T1000 (cell line): ENCODE measurements around the gene PCTP.

Source experiments
- DNase-seq: peaks from one replicate; lab custom pipeline; 2025; ENCODE audit warnings: mixed read lengths; lab: John Stamatoyannopoulos, UW

Gene PCTP

DNA sequence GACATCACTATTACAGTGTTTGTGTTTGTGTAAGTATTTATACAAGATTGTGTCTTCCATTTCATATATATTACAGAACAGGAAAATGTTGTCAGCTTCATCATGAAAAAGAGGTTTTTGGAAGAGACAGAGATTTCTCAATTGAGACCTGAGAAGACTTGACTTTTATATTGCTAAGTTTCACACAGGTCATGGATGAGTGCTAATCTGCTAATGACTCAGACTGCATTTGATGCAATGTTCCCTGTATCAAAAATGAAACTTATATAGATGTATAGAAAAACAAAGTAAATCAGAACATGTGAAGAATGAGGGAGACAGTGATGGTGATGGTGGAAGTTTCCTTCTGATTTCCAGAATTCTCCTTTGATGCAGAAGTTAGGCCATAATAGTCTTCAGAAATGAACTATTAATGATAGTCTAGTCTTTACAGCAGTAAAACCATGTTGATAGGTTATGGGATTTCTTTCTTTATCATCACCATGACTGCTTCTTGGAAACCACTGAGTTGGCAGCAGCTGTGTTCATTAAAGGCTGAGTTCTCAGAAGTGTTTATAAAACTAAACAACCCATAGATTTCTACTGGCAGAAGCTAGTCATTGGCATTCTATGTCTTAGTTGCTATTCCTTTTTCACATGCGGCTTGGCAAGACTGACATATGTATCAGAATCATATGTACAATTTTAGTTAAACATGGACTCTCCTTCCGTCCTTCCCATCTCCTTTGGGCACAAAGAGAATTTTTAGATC lies 56.1 kb downstream of the PCTP start:
- no peak for DNase-seq

DNA sequence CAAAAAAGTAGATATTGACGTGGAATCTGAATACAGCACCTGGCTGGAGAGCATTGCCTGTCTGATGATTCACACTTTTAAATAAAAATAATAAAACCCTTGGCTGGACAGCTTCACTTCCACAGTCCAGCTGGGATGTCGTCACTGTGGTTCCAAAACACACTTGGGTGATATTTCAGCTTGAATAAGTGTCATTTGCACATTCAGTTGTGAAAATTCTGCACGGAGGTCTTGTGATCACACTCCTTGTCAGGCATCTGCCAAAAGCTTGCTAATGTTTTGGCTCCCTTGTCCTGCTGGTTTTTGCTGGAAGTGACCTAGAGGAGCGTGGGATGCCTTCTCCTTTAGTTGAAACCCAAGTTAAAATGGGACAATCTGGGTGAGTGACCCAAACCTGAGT lies 60.7 kb downstream of the PCTP start:
- no peak for DNase-seq

DNA sequence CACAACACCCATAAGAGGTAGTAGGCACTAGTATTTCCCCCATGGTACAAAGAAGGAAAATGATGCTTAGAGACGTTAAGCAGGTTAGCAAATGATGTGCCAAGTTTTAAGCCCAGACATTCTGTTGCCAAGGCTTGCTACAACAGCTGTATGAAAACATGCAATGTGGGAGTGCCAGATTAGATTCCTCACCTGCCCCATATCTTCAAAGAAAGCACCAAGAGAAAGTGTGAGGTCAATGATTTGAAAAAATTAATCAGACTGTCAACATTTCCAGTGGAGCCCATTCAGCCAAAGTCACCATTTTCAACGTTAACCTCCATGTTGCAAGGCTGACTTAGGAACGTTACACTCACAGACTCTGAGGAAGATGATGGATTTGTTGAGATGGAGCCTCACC lies 61.5 kb downstream of the PCTP start:
- no peak for DNase-seq

DNA sequence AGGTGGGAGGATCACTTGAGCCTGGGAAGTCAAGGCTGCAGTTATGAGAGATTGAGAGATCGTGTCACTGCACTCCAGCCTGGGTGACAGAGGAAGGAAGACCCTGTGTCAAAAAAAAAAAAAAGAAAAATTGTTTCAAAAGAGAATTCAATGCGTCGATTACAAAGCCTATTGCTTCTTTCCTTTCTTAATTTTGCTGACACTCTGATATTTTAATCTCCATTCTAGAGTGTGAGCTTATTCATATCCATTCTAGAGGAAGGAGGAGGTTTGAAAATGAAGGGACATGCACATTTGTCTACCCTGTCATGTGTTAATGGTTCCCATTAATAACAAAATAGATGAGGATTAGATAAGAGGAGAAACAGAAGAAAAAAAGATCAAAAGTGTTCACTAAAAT lies 63.1 kb downstream of the PCTP start:
- DNase-seq = no peak

DNA sequence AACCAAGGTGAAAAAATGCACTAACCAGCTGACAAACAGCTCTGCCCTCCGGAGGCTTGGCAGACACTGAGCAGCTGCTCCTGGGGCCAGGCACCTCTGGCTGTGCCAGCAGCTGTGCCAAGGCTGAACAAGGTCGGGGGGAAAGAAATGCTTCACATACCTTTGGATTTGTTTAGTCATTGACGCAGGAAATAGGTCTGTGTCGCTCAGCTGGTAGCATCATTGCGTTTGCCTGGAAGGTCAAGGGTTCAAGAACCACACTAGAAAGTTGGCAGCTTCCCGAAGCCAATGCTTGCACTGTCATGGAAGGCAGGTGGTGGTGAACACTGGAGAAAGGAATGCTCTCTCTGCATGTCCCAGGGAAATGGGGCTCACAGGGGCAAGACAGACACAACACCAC lies 63.5 kb downstream of the PCTP start:
- no peak for DNase-seq

DNA sequence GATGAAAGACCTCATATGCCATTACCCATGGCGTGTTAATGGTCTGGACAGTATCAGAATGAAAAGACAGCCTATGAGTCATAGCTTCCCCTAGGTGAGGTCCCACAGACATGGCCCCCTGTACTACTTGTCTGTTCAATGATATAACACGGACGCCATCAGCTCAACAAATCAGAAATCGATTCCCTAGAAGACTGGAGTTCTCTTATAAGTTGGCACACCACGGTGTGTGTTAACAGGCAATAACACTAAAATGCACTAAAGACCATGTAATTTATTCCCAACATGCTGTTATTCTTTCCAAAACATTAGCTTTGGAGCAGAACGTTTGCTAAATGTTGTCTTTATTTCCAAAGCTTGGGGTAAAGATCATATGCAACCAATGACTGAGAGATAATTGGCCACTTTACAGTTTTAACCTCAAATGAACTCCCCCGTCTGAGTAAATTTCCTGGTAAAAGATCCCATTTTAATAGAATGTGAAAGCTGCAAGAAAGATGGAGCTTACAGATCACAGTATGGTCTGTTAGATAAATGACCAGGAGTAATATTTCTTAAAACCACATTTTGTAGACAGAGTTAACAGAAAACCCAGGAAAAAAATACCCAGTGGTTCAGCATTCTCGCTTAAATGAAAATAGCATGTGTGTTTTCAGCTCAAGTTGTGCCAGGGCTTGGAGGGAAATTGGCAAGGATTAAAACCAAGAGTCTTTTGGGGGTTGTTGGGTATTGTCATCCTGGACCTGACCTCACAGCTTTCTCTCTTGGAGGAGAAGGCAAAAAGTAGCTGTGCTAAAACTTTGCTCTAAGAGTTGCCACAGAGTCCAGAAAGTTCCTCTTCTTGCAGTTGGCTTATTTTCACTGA lies 65.9 kb downstream of the PCTP start:
- DNase-seq = no peak

DNA sequence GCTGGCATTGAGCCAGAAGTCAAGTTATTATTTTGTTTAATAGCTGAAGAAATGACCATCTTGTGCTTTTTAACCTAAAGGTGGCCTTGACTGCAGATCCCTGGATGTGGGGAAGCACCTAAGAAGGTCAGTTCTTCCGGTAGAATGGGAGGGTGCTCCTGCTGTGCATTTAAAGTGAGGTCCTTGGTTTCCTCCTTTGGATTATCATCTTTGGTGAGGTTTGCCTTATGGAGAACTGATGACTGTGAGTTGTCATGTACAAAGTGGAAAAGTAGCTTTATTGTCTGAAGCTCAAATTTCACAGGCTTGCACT lies 66.5 kb downstream of the PCTP start:
- no peak for DNase-seq

DNA sequence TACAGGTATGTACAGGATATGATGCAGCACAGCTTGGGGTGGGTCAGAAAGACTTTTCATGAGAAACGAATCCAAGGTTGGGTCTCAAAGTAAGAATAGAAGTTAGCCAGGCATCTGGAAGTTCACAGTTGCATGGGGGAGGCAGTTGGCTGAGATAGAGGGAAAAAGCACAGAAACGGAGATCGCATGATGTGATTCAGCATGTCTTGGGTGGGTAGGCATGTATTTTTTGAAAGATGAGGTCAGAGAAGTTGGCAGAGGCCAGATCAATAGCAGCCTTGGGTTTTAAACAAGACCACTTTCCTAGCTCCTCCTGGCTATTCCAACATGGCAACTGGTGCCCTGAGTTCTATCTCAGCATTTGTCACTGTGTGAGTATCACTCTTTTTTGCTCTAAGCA lies 67.2 kb downstream of the PCTP start:
- no peak for DNase-seq

DNA sequence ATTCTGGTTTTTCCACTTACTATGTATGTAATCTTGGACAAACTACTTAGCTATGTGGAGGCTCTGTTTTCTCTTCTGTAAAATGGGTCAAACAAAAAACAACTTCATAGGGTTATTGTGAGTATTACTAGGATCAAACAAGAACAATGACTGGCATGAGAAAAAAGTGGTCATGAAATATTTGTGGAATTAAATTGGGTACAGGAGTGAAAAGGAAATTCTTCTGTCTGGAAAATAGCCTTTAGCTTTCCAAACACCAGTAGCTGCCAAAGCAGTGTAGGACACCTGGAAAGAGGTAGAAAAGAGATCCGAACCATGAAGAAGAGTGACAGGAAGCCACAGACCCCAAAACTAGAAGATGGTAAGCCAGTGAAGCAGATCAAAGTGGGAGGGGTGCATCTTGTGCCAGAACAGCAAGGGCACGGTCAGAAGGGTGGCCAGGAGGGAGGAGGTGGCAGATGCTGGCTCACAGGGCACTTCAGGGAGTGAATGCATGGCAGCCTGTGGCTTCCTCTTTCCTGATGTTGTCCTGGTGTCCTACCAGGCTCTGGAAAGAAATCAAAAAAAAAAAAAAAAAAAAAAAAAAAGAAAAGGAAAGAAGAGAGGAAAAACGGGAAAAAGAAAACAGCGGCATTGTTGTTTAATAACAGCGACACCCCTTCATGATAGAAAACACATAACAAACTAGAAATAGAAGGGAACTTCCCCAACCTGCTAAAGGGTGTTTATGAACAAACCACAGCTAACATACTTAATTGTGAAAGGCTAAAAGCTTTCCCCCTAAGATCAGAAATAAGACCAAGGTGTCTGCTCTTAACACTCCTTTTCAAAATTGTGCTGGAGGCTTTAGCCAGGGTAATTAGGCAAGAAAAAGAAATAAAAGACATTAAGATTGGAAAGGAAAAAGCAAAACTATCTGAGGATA lies 67.9 kb downstream of the PCTP start:
- DNase-seq = no peak

DNA sequence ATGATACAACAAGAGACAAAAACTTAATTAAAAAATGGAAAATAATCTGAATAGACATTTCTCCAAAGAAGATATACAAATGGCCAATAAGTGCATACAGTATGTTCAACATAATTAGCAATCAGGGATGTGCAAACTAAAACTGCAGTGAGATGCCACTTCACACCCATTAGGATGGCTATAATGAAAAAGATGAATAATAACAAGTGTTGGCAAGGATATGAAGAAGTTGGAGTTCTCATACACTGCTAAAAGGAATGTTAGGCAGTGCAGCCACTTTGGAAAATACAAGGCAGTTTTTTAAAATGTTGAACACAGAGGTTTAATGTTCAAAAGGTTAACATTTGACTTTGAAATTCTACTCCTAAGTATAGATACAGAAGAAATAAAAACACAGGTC lies 69.8 kb downstream of the PCTP start:
- no peak for DNase-seq

DNA sequence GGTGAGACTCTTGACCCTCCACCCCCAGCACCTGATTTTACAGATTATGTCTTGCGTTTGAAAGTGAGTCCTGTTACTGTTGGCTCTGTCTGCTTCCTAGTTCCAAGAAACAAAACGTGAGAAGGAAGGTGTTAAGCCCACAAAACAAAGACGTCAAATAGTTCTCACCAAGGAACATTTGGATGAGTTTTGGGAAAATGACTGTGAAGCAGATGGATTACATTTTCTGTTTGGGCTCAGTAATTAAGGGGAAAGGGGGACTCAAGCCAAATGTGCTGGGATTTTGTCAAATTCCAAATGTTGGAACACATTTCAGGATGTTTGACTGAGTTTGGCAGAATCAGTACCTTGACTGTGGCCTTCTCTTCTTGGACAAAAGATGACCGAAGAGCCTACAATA lies 71.2 kb downstream of the PCTP start:
- no peak for DNase-seq

DNA sequence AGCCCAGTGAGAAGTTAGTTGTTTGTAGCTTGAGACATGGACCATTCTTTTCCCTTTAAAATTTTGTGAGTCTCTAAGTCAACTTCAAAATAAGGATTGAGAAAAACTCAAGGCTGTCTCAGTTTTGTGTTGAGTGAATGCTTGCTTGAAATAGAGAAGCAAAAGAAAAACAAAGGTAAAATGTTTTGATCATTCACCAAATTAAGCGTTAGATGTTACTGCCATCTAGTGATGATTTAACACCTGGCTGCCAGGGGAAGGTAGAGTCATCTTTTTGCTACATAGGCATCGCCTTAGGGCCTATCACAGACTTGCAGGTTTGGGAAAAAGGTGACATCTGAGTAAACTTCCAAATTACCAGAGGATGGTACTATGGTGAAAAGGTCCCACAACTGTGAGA lies 74.4 kb downstream of the PCTP start:
- no peak for DNase-seq
